ENCODE measurements around the gene BAIAP2L1. TPM values are rescaled to one million over a fixed set of nuclear protein-coding genes. Genes with fewer than 3 reads are reported as not detected.

BAIAP2L1 gene
- total and polyA plus RNA-seq, 2 experiments from 2014 or later: 24.1 to 38.3 TPM

GRCh38 chr7:98395481-98395880 is 5.4 kb downstream of the BAIAP2L1 start:
- Histone ChIP-seq H3K27me3 (ENCODE audit: insufficient read depth) (no peaks in the 10 kb centered on the region), H3K4me3 (no peak overlapping the region), H3K27ac (ENCODE audit: low read depth) (no peak overlapping the region), H3K36me3 (ENCODE audit: insufficient read depth) (no peaks in the 10 kb centered on the region), H3K9me2 (ENCODE audit: insufficient read depth) (no peaks in the 10 kb centered on the region), H2AFZ (no peak overlapping the region), H3K4me1 (ENCODE audit: insufficient read depth) (peaks cover 23% of the 10 kb centered on the region), H3K79me2 (replicated peaks; ENCODE audit: insufficient read depth) (peaks cover 93% of the 10 kb centered on the region), H4K20me1 (replicated peaks; ENCODE audit: insufficient read depth) (peaks cover 40% of the 10 kb centered on the region), H3K4me2 (no peak overlapping the region), H3F3A (replicated peaks; ENCODE audit: low read depth) (no peaks in the 10 kb centered on the region)
- ATAC-seq: no peak
- Mint-ChIP-seq H3K9me3 (peaks cover 12% of the 10 kb centered on the region), H3K4me3 (no peak overlapping the region), H3K27ac (no peak overlapping the region), H3K36me3 (ENCODE audit: low read depth) (peaks cover 32% of the 10 kb centered on the region), H3K4me1 (peaks cover 23% of the 10 kb centered on the region), H3K27me3 (ENCODE audit: insufficient read depth, low read depth, poor library complexity) (peaks cover 6% of the 10 kb centered on the region)
- no peak for DNase-seq (ENCODE audit: low spot score)
- TF ChIP-seq CTCF (conservative IDR thresholded peaks at IDR 0.05; ENCODE audit: low read depth in 2 of 2) (no peak), EZH2phosphoT487 (IDR thresholded peaks at IDR 0.05; ENCODE audit: unreplicated experiment) (no peak), CREB1 (CRISPR knock-in tag; IDR thresholded peaks at IDR 0.05; ENCODE audit: low read depth) (no peak), NANOG (IDR thresholded peaks at IDR 0.05; ENCODE audit: borderline replicate concordance) (no peak), ETS1 (IDR thresholded peaks at IDR 0.05) (no peak), REST (IDR thresholded peaks at IDR 0.05; ENCODE audit: unreplicated experiment) (no peak), POLR2AphosphoS5 (IDR thresholded peaks at IDR 0.05; ENCODE audit: low read depth) (no peak), ZNF114 (CRISPR knock-in tag; IDR thresholded peaks at IDR 0.05) (no peak), EZH2 (IDR thresholded peaks at IDR 0.05; ENCODE audit: low read depth, unreplicated experiment) (no peak), ZNF331 (CRISPR knock-in tag; IDR thresholded peaks at IDR 0.05; ENCODE audit: low read depth) (no peak)

All from GM23338 (cell line).